Eye (tissue), 1 donor: Measurements from ENCODE around the gene AEBP1.

Experiments used
- DNase-seq: peaks from one replicate; pipeline ENCODE4 v3.0.0-alpha.2; 2015

The AEBP1 gene

DNA sequence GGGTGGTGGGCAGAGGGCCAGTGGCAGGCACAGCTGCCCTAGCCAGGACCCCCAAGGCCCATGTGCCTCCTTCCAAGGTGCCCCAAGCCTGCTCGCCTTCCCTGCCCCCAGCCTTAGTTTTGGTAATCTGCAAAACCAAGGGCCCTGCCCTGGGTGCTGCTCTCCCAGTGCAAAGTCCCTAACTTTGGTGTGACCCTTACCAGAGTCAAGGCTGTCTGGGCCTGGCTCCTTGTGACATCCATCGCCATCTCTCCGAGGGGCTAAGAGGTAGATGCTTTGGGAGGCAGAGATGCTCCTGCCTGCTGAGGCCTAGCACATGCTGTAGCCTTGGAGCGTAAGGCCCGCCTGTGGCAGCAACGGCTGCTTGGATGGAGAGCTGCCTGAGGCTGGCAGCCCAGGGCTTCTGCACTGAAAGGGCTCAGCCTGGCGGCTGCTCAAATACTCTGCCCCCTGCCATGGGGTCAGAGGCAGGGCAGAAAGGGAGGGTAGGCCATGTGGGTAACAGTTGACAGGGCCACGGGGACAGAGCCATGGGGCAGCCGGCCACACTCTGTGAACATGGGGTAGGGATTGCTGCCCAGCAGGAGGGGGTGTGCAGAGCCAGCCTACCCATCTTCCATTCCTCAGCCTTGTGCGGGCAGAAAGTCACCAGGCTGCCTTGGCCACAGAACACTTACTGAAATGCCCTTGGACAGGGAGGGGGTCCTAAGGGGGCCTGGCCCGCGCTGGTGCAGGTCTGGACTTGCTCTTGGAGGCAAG lies 54.9 kb downstream of the AEBP1 start:
- no peak for DNase-seq

DNA sequence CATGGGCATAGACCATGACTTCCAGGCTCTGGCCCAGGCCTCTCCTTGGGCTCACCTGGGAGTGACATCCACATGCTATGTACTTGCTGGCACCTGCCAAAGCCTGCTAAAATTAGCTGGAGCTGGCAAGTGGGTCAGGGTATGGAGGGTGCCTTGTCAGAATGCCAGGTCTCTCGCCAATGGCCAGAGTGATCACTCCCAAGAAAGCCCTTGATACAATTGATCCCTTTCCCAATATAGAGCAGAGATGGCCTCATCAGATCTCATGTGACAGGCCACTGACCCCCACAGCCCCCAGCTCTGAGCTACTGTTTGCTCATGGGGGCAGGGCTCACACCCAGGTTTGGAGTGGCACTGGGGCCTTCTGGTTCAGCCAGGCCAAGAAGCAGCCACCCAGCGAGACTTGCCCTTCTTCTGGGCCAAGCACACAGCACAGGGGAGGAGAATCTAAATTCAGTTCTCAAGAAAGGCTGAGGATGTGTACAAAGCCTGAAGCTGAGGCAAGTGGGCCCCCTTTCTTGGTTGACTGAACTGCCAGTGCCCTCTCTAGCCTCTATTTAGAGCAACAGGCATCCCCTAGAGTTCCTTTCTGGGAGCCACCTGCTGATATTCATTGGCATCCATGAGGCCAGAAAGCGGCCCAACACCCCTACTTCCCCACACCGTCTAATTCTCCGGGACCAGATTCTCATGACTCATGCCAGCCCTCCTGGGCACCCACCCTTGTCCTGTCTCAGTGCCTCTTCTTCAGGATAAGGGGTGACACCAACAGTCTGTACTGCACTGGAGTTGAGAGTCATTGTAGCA lies 55.9 kb downstream of the AEBP1 start:
- no peak for DNase-seq

DNA sequence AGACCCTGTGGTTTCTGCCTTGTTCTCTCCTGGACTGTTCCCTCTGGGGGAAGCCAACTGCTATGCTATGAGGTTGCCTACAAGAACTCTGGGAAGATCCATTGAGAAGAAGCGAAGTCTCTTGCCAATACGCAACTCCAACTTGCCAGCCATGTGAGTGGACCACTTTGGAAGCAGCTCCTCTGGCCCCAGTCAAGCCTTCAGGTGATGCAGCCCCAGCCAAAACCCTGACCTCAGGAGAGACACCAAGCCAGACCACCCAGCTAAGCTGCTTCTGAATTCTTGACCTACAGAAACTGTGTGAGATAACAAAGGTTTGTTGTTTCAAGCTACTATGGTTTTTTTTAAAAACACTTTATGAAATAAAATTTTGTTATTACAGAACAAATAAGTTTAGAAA lies 57.2 kb downstream of the AEBP1 start:
- no peak for DNase-seq

DNA sequence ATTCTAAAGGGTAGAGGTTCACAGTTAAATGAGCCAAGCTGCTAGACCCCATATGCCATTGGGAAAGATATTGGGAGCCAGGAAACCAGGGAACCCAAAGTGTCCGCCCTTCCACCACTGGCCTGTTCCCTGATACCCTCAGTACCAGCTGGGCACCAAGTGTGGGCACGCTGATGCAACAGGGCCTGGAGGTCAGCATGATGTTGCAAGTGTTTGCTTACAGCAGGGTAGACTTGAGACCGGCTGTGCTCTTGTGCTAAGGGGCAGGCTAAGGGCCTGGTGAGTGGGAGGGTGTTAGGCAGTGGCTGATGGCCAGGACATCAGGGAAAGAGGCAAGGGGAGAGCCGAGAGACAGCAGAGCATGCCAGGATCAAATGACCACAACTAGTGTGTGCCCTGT lies 58.0 kb downstream of the AEBP1 start:
- DNase-seq = no peak

DNA sequence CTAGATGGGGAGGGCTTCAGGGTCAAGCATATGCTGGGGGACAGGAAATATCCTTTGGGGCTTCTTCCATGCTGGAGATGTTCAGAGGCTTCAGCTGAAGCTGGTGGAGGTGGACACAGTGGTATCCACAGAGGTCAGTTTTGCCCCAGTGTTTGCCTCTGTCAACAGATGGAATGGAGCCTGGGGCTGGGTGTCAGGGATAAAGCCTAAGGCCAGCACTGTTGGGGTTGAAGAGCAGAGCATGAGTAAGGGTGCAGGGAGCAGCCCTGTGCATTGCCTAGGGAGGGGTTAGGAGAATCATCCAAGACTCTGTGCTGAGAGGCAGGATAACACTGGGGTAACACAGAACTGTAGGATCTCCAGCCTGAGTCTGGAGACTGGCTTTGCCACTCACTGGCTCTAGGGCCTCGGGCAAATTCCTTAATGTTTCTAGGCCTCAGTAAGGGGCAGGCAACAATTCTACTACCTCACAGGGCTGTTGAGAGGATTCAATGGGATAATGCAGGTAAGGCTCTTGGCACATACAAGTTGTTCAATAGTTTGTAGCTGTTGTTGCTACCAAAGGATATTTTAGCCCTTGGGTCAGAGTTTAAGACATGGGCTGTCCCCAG lies 58.7 kb downstream of the AEBP1 start:
- no peak for DNase-seq

DNA sequence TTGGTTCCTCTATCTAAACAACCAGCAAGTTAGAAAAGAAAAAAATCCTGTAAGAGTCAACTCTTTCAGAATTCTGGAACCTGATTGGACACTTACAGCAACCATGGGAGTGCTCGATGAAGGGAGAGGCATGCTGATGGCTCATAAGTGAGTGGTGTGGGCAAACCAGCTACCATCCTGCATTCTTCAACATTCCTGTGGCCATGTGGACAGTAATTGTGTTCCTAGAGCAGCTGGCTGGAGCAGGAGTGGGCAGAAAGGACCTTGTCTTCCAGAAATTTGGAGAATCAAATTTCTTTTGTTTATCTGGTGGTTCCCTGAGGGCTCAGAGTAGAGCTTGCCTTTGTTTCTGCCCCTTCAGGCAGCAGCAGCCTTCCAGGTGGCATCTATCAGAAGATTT lies 59.4 kb downstream of the AEBP1 start:
- DNase-seq = peak; percentile 15
